Breast epithelium (tissue), 3 donors: ENCODE results near the gene VMA21.

ENCODE experiments used
- CTCF ChIP-seq, 3 donors: fragments of 450-650 bp; IDR thresholded peaks; one replicate each; pipeline ENCODE4 v1.5.1; 2016 to 2017; ENCODE audit warnings: antibody characterized with exemption in 3 of 3, mild to moderate bottlenecking in 3 of 3, moderate library complexity in 3 of 3
- POLR2A ChIP-seq: fragments of 450-650 bp; IDR thresholded peaks from one replicate; pipeline ENCODE4 v1.6.1; 2016; ENCODE audit warnings: antibody characterized with exemption, mild to moderate bottlenecking, moderate library complexity

- no peak for TF ChIP-seq CTCF (IDR thresholded peaks at IDR 0.05)
- no peak for TF ChIP-seq POLR2A
These were observed 5.3 kb upstream of the VMA21 start for GRCh38 chrX:151391722-151392121.
